ENCODE data around the gene PSD4. TPM values are rescaled to one million over a fixed set of nuclear protein-coding genes. Genes with fewer than 3 reads are reported as not detected.

The PSD4 gene
- total RNA-seq, 1 donor from 2014 or later, result 38.8 TPM

GRCh38 chr2:113242327-113242726 is 68.6 kb downstream of the PSD4 start:
- peaks cover 5% of the 10 kb centered on the region for H3K36me3 Mint-ChIP-seq
- DNase-seq (ENCODE audit: extremely low spot score, unreplicated experiment), result no peak
- peaks cover 18% of the 10 kb centered on the region for H3K4me1 Mint-ChIP-seq (ENCODE audit: unreplicated experiment)
- peaks cover 8% of the 10 kb centered on the region for H3K27me3 Mint-ChIP-seq
- no peak overlapping the region for H3K27ac Mint-ChIP-seq
- H3K4me3 Mint-ChIP-seq, result no peak overlapping the region
- TF ChIP-seq CTCF (conservative IDR thresholded peaks at IDR 0.05), result no peak
- no peaks in the 10 kb centered on the region for H3K9me3 Mint-ChIP-seq

GRCh38 chr2:113245276-113245711 is 71.5 kb downstream of the PSD4 start:
- peaks cover 17% of the 10 kb centered on the region for H3K4me1 Mint-ChIP-seq (ENCODE audit: unreplicated experiment)
- no peak for DNase-seq (ENCODE audit: extremely low spot score, unreplicated experiment)
- TF ChIP-seq CTCF (conservative IDR thresholded peaks at IDR 0.05), result no peak
- H3K27ac Mint-ChIP-seq, result no peak overlapping the region
- H3K4me3 Mint-ChIP-seq, result no peak overlapping the region
- peaks cover 8% of the 10 kb centered on the region for H3K27me3 Mint-ChIP-seq
- no peaks in the 10 kb centered on the region for H3K9me3 Mint-ChIP-seq
- peaks cover 5% of the 10 kb centered on the region for H3K36me3 Mint-ChIP-seq

- DNase-seq (ENCODE audit: extremely low spot score, unreplicated experiment), result no peak
- TF ChIP-seq CTCF (conservative IDR thresholded peaks at IDR 0.05), result no peak
- no peak overlapping the region for H3K4me3 Mint-ChIP-seq
- peaks cover 3% of the 10 kb centered on the region for H3K27me3 Mint-ChIP-seq
- H3K4me1 Mint-ChIP-seq (ENCODE audit: unreplicated experiment), result peaks cover 8% of the 10 kb centered on the region
- H3K27ac Mint-ChIP-seq, result no peak overlapping the region
- no peaks in the 10 kb centered on the region for H3K9me3 Mint-ChIP-seq
- H3K36me3 Mint-ChIP-seq, result no peaks in the 10 kb centered on the region
These were observed 72.8 kb downstream of the PSD4 start for GRCh38 chr2:113246606-113247005.

- Mint-ChIP-seq H3K27ac (no peak overlapping the region), H3K4me3 (no peak overlapping the region), H3K9me3 (no peaks in the 10 kb centered on the region), H3K36me3 (no peaks in the 10 kb centered on the region), H3K27me3 (peaks cover 12% of the 10 kb centered on the region), H3K4me1 (ENCODE audit: unreplicated experiment) (peaks cover 8% of the 10 kb centered on the region)
- DNase-seq (ENCODE audit: extremely low spot score, unreplicated experiment), result no peak
- TF ChIP-seq CTCF (conservative IDR thresholded peaks at IDR 0.05), result peak; percentile 94
These were observed 75.4 kb downstream of the PSD4 start for GRCh38 chr2:113248997-113249770.

- no peak overlapping the region for H3K4me3 Mint-ChIP-seq
- H3K27ac Mint-ChIP-seq, result no peak overlapping the region
- H3K9me3 Mint-ChIP-seq, result no peaks in the 10 kb centered on the region
- peaks cover 29% of the 10 kb centered on the region for H3K27me3 Mint-ChIP-seq
- peaks cover 2% of the 10 kb centered on the region for H3K4me1 Mint-ChIP-seq (ENCODE audit: unreplicated experiment)
- no peak for DNase-seq (ENCODE audit: extremely low spot score, unreplicated experiment)
- no peak for TF ChIP-seq CTCF (conservative IDR thresholded peaks at IDR 0.05)
- H3K36me3 Mint-ChIP-seq, result no peaks in the 10 kb centered on the region
These were observed 77.3 kb downstream of the PSD4 start for GRCh38 chr2:113251118-113251517.

All from type B pancreatic cell (in vitro differentiated cells).